Measurements from ENCODE around the gene RAB8B.
"Not testable (repeated sequence)": the region's sequence is repeated elsewhere in the genome, so short reads cannot be mapped to it uniquely, and the experiment has no call there.

The RAB8B gene

GRCh38 chr15:63233667-63234423, 44.4 kb downstream of the RAB8B start:
- peak; percentile 68 for ATAC-seq (ENCODE audit: low read depth)
- H3K36me3 ChIP-seq (ENCODE audit: low read depth) = no peaks in the 10 kb centered on the region

GRCh38 chr15:63234451-63234870, 45.1 kb downstream of the RAB8B start:
- ATAC-seq (ENCODE audit: low read depth) = peak; percentile 32
- DNase-seq (ENCODE audit: low spot score) = no peak
- no peaks in the 10 kb centered on the region for H3K27me3 ChIP-seq (ENCODE audit: insufficient read depth, poor library complexity, severe bottlenecking)
- TF ChIP-seq, protein P1, sequence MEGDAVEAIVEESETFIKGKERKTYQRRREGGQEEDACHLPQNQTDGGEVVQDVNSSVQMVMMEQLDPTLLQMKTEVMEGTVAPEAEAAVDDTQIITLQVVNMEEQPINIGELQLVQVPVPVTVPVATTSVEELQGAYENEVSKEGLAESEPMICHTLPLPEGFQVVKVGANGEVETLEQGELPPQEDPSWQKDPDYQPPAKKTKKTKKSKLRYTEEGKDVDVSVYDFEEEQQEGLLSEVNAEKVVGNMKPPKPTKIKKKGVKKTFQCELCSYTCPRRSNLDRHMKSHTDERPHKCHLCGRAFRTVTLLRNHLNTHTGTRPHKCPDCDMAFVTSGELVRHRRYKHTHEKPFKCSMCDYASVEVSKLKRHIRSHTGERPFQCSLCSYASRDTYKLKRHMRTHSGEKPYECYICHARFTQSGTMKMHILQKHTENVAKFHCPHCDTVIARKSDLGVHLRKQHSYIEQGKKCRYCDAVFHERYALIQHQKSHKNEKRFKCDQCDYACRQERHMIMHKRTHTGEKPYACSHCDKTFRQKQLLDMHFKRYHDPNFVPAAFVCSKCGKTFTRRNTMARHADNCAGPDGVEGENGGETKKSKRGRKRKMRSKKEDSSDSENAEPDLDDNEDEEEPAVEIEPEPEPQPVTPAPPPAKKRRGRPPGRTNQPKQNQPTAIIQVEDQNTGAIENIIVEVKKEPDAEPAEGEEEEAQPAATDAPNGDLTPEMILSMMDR (IDR thresholded peaks at IDR 0.05; ENCODE audit: poor library complexity, severe bottlenecking) = no peak
- H3K27ac ChIP-seq (ENCODE audit: poor library complexity, severe bottlenecking) = peak overlapping the region; percentile 73
- H3K4me1 ChIP-seq (ENCODE audit: insufficient read depth, poor library complexity, severe bottlenecking) = peaks cover 78% of the 10 kb centered on the region
- H3K36me3 ChIP-seq (ENCODE audit: low read depth) = no peaks in the 10 kb centered on the region
- H3K4me3 ChIP-seq (ENCODE audit: severe bottlenecking) = no peak overlapping the region
- no peaks in the 10 kb centered on the region for H3K9me3 ChIP-seq (ENCODE audit: severe bottlenecking)

More at GRCh38 chr15:63233667-63234423, 44.4 kb downstream of the RAB8B start:
- Histone ChIP-seq H3K27ac (ENCODE audit: poor library complexity, severe bottlenecking) (peak overlapping the region; percentile 73), H3K9me3 (ENCODE audit: severe bottlenecking) (no peaks in the 10 kb centered on the region), H3K4me3 (ENCODE audit: severe bottlenecking) (no peak overlapping the region), H3K4me1 (ENCODE audit: insufficient read depth, poor library complexity, severe bottlenecking) (peaks cover 78% of the 10 kb centered on the region), H3K27me3 (ENCODE audit: insufficient read depth, poor library complexity, severe bottlenecking) (no peaks in the 10 kb centered on the region)
- no peak for DNase-seq (ENCODE audit: low spot score)
- TF ChIP-seq, protein P1 (IDR thresholded peaks at IDR 0.05; ENCODE audit: poor library complexity, severe bottlenecking) = no peak

DNA sequence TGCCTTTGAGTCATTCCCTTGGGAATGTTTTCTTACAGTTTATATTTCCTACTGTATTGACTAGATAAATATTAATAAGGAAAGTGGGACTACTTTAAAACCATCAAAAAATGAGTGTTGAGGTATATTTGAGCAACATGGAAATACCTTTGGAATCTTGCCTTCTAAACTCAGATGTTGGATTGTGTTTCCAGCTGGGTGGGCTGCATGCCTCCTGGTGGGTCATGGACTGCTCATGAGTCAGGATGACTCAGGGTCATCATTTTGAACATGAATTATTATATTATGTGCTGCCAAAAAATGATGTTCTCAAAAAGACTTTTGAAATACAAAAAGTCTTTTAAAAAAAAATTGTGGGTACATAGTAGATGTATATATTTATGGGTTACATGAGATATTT, 46.9 kb downstream of the RAB8B start:
- DNase-seq (ENCODE audit: low spot score) = peak; percentile 80
- H3K27ac ChIP-seq (ENCODE audit: poor library complexity, severe bottlenecking) = peak overlapping the region; percentile 73
- peak; percentile 52 for ATAC-seq (ENCODE audit: low read depth)
- H3K27me3 ChIP-seq (ENCODE audit: insufficient read depth, poor library complexity, severe bottlenecking) = no peaks in the 10 kb centered on the region
- H3K4me3 ChIP-seq (ENCODE audit: severe bottlenecking) = no peak overlapping the region
- H3K36me3 ChIP-seq (ENCODE audit: low read depth) = no peaks in the 10 kb centered on the region
- TF ChIP-seq, protein P1 (IDR thresholded peaks at IDR 0.05; ENCODE audit: poor library complexity, severe bottlenecking) = no peak
- H3K9me3 ChIP-seq (ENCODE audit: severe bottlenecking) = no peaks in the 10 kb centered on the region
- H3K4me1 ChIP-seq (ENCODE audit: insufficient read depth, poor library complexity, severe bottlenecking) = peaks cover 76% of the 10 kb centered on the region

DNA sequence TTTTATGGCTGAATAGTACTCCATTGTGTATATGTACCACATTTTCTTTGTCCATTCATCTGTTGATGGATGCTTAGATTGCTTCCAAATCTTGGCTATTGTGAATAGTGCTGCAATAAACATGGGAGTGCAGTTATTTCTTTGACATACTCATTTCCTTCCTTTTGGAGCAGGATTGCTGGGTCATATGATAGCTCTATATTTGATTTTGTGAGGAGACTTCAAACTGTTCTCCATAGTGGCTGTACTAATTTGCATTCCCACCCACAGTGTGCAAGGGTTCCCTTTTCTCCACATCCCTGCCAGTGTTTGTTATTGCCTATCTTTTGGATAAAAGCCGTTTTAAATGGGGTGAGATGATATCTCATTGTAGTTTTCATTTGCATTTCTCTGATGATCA, 47.7 kb downstream of the RAB8B start:
- Histone ChIP-seq H3K4me1 (ENCODE audit: insufficient read depth, poor library complexity, severe bottlenecking) (peaks cover 73% of the 10 kb centered on the region), H3K27ac (ENCODE audit: poor library complexity, severe bottlenecking) (peak overlapping the region; percentile 73)
- not testable (repeated sequence) for H3K27me3 ChIP-seq (ENCODE audit: insufficient read depth, poor library complexity, severe bottlenecking); H3K4me3 ChIP-seq (ENCODE audit: severe bottlenecking); H3K9me3 ChIP-seq (ENCODE audit: severe bottlenecking); ATAC-seq (ENCODE audit: low read depth); H3K36me3 ChIP-seq (ENCODE audit: low read depth); DNase-seq (ENCODE audit: low spot score)

GRCh38 chr15:63238171-63238570, 48.8 kb downstream of the RAB8B start:
- no peak overlapping the region for H3K4me3 ChIP-seq (ENCODE audit: severe bottlenecking)
- H3K27me3 ChIP-seq (ENCODE audit: insufficient read depth, poor library complexity, severe bottlenecking) = no peaks in the 10 kb centered on the region
- peaks cover 62% of the 10 kb centered on the region for H3K4me1 ChIP-seq (ENCODE audit: insufficient read depth, poor library complexity, severe bottlenecking)
- no peaks in the 10 kb centered on the region for H3K9me3 ChIP-seq (ENCODE audit: severe bottlenecking)
- DNase-seq (ENCODE audit: low spot score) = no peak
- H3K27ac ChIP-seq (ENCODE audit: poor library complexity, severe bottlenecking) = peak overlapping the region; percentile 73
- TF ChIP-seq, protein P1 (IDR thresholded peaks at IDR 0.05; ENCODE audit: poor library complexity, severe bottlenecking) = no peak
- H3K36me3 ChIP-seq (ENCODE audit: low read depth) = no peaks in the 10 kb centered on the region
- no peak for ATAC-seq (ENCODE audit: low read depth)

Data from RWPE2 (cell line).